GM23338 (cell line): ENCODE measurements around the gene CCL27. TPM values are rescaled to one million over a fixed set of nuclear protein-coding genes. Genes with fewer than 3 reads are reported as not detected.
A peak's percentile ranks its signal among the peaks of the same experiment; 100 is the strongest.

ENCODE experiments used
- ATAC-seq: fragments of 200-7000 bp; cut with Tn5 transposase; 3 replicates; pipeline ENCODE4 v1.9.1; 2020
- DNase-seq: peaks from one replicate; pipeline ENCODE4 v3.0.0-alpha.2; 2015; ENCODE audit warnings: low spot score
- H2AFZ ChIP-seq: fragments of 200-600 bp; sonication (generic); 2 replicates; pipeline ENCODE4 v1.8.0; 2016; ENCODE audit warnings: antibody characterized with exemption, mild to moderate bottlenecking, moderate library complexity
- H3F3A ChIP-seq: fragments of 200-600 bp; sonication (generic); replicated peaks from 2 replicates; pipeline ENCODE4 v1.8.0; 2017; ENCODE audit warnings: antibody characterized with exemption, mixed run types, low read depth
- H3K27ac ChIP-seq: fragments of 200-600 bp; sonication (generic); 2 replicates; pipeline ENCODE4 v1.6.1; 2016; ENCODE audit warnings: low read depth
- H3K27me3 ChIP-seq: fragments of 200-600 bp; sonication (generic); 2 replicates; pipeline ENCODE4 v1.8.0; 2016; ENCODE audit warnings: mild to moderate bottlenecking, mixed run types, moderate library complexity; ENCODE audit not compliant: insufficient read depth
- H3K36me3 ChIP-seq: fragments of 200-600 bp; sonication (generic); 2 replicates; pipeline ENCODE4 v1.8.0; 2016; ENCODE audit warnings: mild to moderate bottlenecking; ENCODE audit not compliant: insufficient read depth
- H3K4me1 ChIP-seq: fragments of 200-600 bp; sonication (generic); 2 replicates; pipeline ENCODE4 v1.8.0; 2016; ENCODE audit warnings: mild to moderate bottlenecking, moderate library complexity; ENCODE audit not compliant: insufficient read depth
- H3K4me2 ChIP-seq: fragments of 200-600 bp; sonication (generic); 2 replicates; pipeline ENCODE4 v1.7.1; 2017; ENCODE audit warnings: mixed run types
- H3K4me3 ChIP-seq: fragments of 200-600 bp; sonication (generic); 2 replicates; pipeline ENCODE4 v1.6.1; 2016; ENCODE audit warnings: mixed run types
- H3K79me2 ChIP-seq: fragments of 200-600 bp; sonication (generic); replicated peaks from 2 replicates; pipeline ENCODE4 v1.8.0; 2017; ENCODE audit warnings: mild to moderate bottlenecking; ENCODE audit not compliant: insufficient read depth
- H3K9me2 ChIP-seq: fragments of 200-600 bp; sonication (generic); 2 replicates; pipeline ENCODE4 v1.8.0; 2017; ENCODE audit not compliant: insufficient read depth
- H4K20me1 ChIP-seq: fragments of 200-600 bp; sonication (generic); replicated peaks from 2 replicates; pipeline ENCODE4 v1.8.0; 2017; ENCODE audit warnings: mild to moderate bottlenecking; ENCODE audit not compliant: insufficient read depth
- H3K27ac Mint-ChIP-seq: 2 replicates; pipeline ENCODE4 v1.8.0; 2020; ENCODE audit warnings: inconsistent platforms, mild to moderate bottlenecking, moderate library complexity, mixed read lengths
- H3K27me3 Mint-ChIP-seq: 3 replicates; pipeline ENCODE4 v1.8.0; 2022; ENCODE audit warnings: low read depth, mild to moderate bottlenecking, moderate library complexity, mixed read lengths, inconsistent platforms; ENCODE audit not compliant: insufficient read depth, poor library complexity
- H3K36me3 Mint-ChIP-seq: 3 replicates; pipeline ENCODE4 v1.8.0; 2021; ENCODE audit warnings: low read depth, mild to moderate bottlenecking, inconsistent platforms, moderate library complexity, mixed read lengths
- H3K4me1 Mint-ChIP-seq: 3 replicates; pipeline ENCODE4 v1.8.0; 2020; ENCODE audit warnings: mild to moderate bottlenecking, inconsistent platforms, mixed read lengths
- H3K4me3 Mint-ChIP-seq: 3 replicates; pipeline ENCODE4 v1.8.0; 2021; ENCODE audit warnings: moderate library complexity, mild to moderate bottlenecking, inconsistent platforms, mixed read lengths
- H3K9me3 Mint-ChIP-seq: 3 replicates; pipeline ENCODE4 v1.8.0; 2020; ENCODE audit warnings: moderate library complexity, mild to moderate bottlenecking, inconsistent platforms, mixed read lengths
- CREB1 ChIP-seq: fragments of 250-450 bp; sonication (Bioruptor Pico); IDR thresholded peaks from 2 replicates; pipeline ENCODE4 v1.5.0; 2020; ENCODE audit warnings: low read depth, mild to moderate bottlenecking, moderate library complexity
- EZH2 ChIP-seq: fragments of 200-600 bp; sonication (generic); IDR thresholded peaks from one replicate; pipeline ENCODE4 v1.8.0; 2017; ENCODE audit warnings: antibody characterized with exemption, mild to moderate bottlenecking, low read depth; ENCODE audit not compliant: unreplicated experiment
- EZH2phosphoT487 ChIP-seq: fragments of 200-600 bp; sonication (generic); IDR thresholded peaks from one replicate; pipeline ENCODE4 v1.8.1; 2018; ENCODE audit warnings: antibody characterized with exemption; ENCODE audit not compliant: unreplicated experiment
- JUNB ChIP-seq: IDR thresholded peaks from one replicate; pipeline ENCODE4 v1.6.1; 2016; ENCODE audit warnings: antibody characterized with exemption; ENCODE audit not compliant: unreplicated experiment
- REST ChIP-seq: IDR thresholded peaks from one replicate; pipeline ENCODE4 v1.6.1; 2018; ENCODE audit warnings: antibody characterized with exemption; ENCODE audit not compliant: unreplicated experiment
- ZNF462 ChIP-seq: fragments of 250-450 bp; sonication (Bioruptor Pico); IDR thresholded peaks from 2 replicates; pipeline ENCODE4 v1.5.0; 2020; ENCODE audit warnings: mild to moderate bottlenecking, moderate library complexity
- polyA plus RNA-seq: library from polyadenylated mRNA; unstranded; fragments of >200 nt; fragmentation: Nextera tagmentation; extraction: Ambion mirVana; gene quantifications from 2 replicates; pipeline ENCODE4 v1.2.1, GENCODE V29; 2016
- total RNA-seq: library from RNA; depleted of rRNA; stranded (reverse); fragments of >200 nt; shearing (Covaris generic); gene quantifications from 2 replicates; pipeline ENCODE4 v1.2.3, GENCODE V29; 2014

CCL27 gene
- total and polyA plus RNA-seq, 2 experiments from 2014 or later, result not detected

- Histone ChIP-seq H3K27me3 (peaks cover 86% of the 10 kb centered on the region), H3F3A (0 out of 2 replicates have a peak, but pooled peaks cover 3% of the 10 kb centered on the region), H3K9me2 (0 out of 2 replicates have a peak, but pooled peaks cover 4% of the 10 kb centered on the region), H3K4me2 (peak overlapping the region; percentile 81), H3K4me3 (peak overlapping the region; percentile 52; the same call in 1 of the 2 replicates), H4K20me1 (no peaks in the 10 kb centered on the region; the same call in 1 of the 2 replicates), H3K79me2 (no peaks in the 10 kb centered on the region), H3K36me3 (no peaks in the 10 kb centered on the region), H2AFZ (peak overlapping the region; percentile 43), H3K27ac (no peak overlapping the region), H3K4me1 (peaks cover 16% of the 10 kb centered on the region; the same call in 1 of the 2 replicates)
- Mint-ChIP-seq H3K36me3 (peaks cover 4% of the 10 kb centered on the region; the same call in 1 of the 3 replicates), H3K9me3 (peaks cover 4% of the 10 kb centered on the region; the same call in 1 of the 3 replicates), H3K27ac (no peak overlapping the region), H3K4me1 (peaks cover 17% of the 10 kb centered on the region), H3K27me3 (peaks cover 71% of the 10 kb centered on the region), H3K4me3 (no peak overlapping the region; the same call in 2 of the 3 replicates)
- ATAC-seq, result peak; percentile 36
- TF ChIP-seq EZH2phosphoT487 (no peak), EZH2 (peak; percentile 63)
- peak; percentile 50 for DNase-seq
Observed at GRCh38 chr9:34623374-34624235, 38.9 kb downstream of the CCL27 start.

GRCh38 chr9:34620061-34620994 is 42.1 kb downstream of the CCL27 start, which contains the start of gene DCTN3:
Gene DCTN3, minus strand, starts transcription at chr9:34620495. Its CDS starts 31 bp downstream, at chr9:34620464.
- ATAC-seq (peak; percentile 88), DNase-seq (peak; percentile 99)
- Mint-ChIP-seq H3K27me3 (peaks cover 44% of the 10 kb centered on the region), H3K36me3 (no peaks in the 10 kb centered on the region), H3K4me3 (peak within 1 kb of the TSS; percentile 90), H3K4me1 (peaks cover 11% of the 10 kb centered on the region), H3K9me3 (no peaks in the 10 kb centered on the region), H3K27ac (no peak within 1 kb of the TSS)
- no peak for TF ChIP-seq JUNB
- TF ChIP-seq ZNF462, result no peak
- TF ChIP-seq REST, result no peak
- peak; percentile 90 for TF ChIP-seq CREB1 (CRISPR knock-in tag)
- Histone ChIP-seq H3K4me2 (peak within 1 kb of the TSS; percentile 79), H3K36me3 (no peaks in the 10 kb centered on the region), H4K20me1 (no peaks in the 10 kb centered on the region), H3K79me2 (no peaks in the 10 kb centered on the region), H2AFZ (peak within 1 kb of the TSS; percentile 77), H3F3A (no peaks in the 10 kb centered on the region), H3K27me3 (peaks cover 53% of the 10 kb centered on the region), H3K9me2 (0 out of 2 replicates have a peak, but pooled peaks cover 4% of the 10 kb centered on the region), H3K4me1 (peaks cover 11% of the 10 kb centered on the region; the same call in 1 of the 2 replicates), H3K27ac (no peak within 1 kb of the TSS), H3K4me3 (peak within 1 kb of the TSS; percentile 74)
